ENCODE measurements around the gene RALGAPA2.
A peak's percentile ranks its signal among the peaks of the same experiment; 100 is the strongest.

RALGAPA2 gene

DNA sequence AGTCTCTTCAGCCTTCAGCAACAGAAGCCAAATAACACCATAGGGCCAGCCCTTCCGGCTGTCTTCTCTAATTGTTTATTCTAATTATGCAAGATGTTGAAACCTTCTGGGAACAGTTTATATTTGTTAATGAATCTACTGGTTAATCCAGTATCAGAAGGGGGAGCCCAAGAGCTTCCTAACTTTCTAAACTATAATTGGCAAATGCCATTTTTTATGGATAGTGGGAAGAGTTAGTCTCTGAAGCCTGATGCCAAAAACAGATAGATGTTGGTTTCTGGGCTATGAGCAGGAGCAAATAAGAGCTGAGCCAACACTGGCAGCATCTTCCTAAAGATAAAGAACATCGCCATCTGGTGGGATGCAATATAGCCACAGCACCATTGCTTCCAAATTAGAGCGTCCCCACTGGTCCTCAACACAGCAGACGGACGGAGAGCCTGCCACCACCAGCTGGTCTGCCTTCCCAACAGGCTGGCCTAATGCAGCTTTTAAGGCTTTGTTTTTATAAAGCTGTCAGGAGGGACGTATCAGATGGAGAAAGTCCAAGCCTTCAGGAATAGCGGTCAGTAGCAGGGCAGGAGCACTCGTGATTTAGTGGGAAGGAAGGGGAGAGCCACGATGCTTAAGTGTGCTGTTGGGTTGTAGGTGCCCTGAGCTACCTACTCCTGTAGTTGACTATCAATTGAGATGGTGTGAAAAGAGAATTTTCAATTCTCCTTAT is 118.8 kb downstream of the RALGAPA2 start:
- H3K36me3 ChIP-seq (replicated peaks; ENCODE audit: low read depth, low read length), result no peaks in the 10 kb centered on the region
- H3K4me1 ChIP-seq (ENCODE audit: low read length), result peaks cover 4% of the 10 kb centered on the region
- no peaks in the 10 kb centered on the region for H3K79me2 ChIP-seq (ENCODE audit: low read length)
- no peak overlapping the region for H3K27ac ChIP-seq (ENCODE audit: low read length)
- H2AFZ ChIP-seq (ENCODE audit: low read depth, low read length), result no peak overlapping the region
- H3K9me3 ChIP-seq (ENCODE audit: insufficient read depth, low read length), result no peaks in the 10 kb centered on the region
- H3K9ac ChIP-seq (ENCODE audit: low read length), result no peak overlapping the region
- TF ChIP-seq EZH2phosphoT487 (IDR thresholded peaks at IDR 0.05; ENCODE audit: low read depth), result no peak
- TF ChIP-seq CTCF (IDR thresholded peaks at IDR 0.05; ENCODE audit: low read depth, low read length), result peak; percentile 97
- H3K4me2 ChIP-seq (ENCODE audit: low read length), result peak overlapping the region; percentile 60
- no peaks in the 10 kb centered on the region for H4K20me1 ChIP-seq (ENCODE audit: insufficient read depth, low read length)
- no peaks in the 10 kb centered on the region for H3K27me3 ChIP-seq (ENCODE audit: low read depth, low read length)
- peak overlapping the region; percentile 27; the same call in 1 of the 2 replicates for H3K4me3 ChIP-seq (ENCODE audit: low read length)

GRCh38 chr20:20585146-20585545 is 127.3 kb downstream of the RALGAPA2 start:
- no peaks in the 10 kb centered on the region for H3K4me1 ChIP-seq (ENCODE audit: low read length)

DNA sequence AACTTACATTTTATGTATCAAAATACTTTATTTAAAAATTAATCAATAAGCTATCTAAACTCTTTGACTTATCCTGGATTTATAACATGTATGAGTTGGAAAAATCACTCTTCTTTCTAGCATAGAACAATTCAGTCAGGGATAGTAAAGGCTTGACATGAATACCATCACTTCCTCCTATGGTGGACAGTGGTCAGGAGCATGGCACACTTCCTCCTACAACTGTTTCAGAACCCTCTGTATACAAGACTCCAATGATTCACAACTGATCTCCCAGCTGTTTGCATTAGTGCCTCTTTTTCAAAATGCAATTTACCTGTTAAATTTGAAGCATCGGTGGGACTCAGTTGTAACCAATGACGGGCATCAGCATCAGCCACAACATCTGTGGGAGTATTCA is 129.7 kb downstream of the RALGAPA2 start:
- H3K9ac ChIP-seq (ENCODE audit: low read length), result no peak overlapping the region
- H3K27me3 ChIP-seq (ENCODE audit: low read depth, low read length), result no peaks in the 10 kb centered on the region
- H3K36me3 ChIP-seq (replicated peaks; ENCODE audit: low read depth, low read length), result no peaks in the 10 kb centered on the region
- H3K4me1 ChIP-seq (ENCODE audit: low read length), result no peaks in the 10 kb centered on the region
- no peak overlapping the region for H2AFZ ChIP-seq (ENCODE audit: low read depth, low read length)
- H3K4me3 ChIP-seq (ENCODE audit: low read length), result no peak overlapping the region
- no peaks in the 10 kb centered on the region for H4K20me1 ChIP-seq (ENCODE audit: insufficient read depth, low read length)
- no peak overlapping the region for H3K4me2 ChIP-seq (ENCODE audit: low read length)
- H3K27ac ChIP-seq (ENCODE audit: low read length), result no peak overlapping the region
- H3K79me2 ChIP-seq (ENCODE audit: low read length), result no peaks in the 10 kb centered on the region
- TF ChIP-seq EZH2phosphoT487 (IDR thresholded peaks at IDR 0.05; ENCODE audit: low read depth) (no peak), CTCF (IDR thresholded peaks at IDR 0.05; ENCODE audit: low read depth, low read length) (no peak)
- no peaks in the 10 kb centered on the region for H3K9me3 ChIP-seq (ENCODE audit: insufficient read depth, low read length)

More at GRCh38 chr20:20585146-20585545, 127.3 kb downstream of the RALGAPA2 start:
- no peaks in the 10 kb centered on the region for H4K20me1 ChIP-seq (ENCODE audit: insufficient read depth, low read length)
- TF ChIP-seq EZH2phosphoT487 (IDR thresholded peaks at IDR 0.05; ENCODE audit: low read depth) (no peak), CTCF (IDR thresholded peaks at IDR 0.05; ENCODE audit: low read depth, low read length) (no peak)
- no peaks in the 10 kb centered on the region for H3K79me2 ChIP-seq (ENCODE audit: low read length)
- no peak overlapping the region for H2AFZ ChIP-seq (ENCODE audit: low read depth, low read length)
- no peaks in the 10 kb centered on the region for H3K27me3 ChIP-seq (ENCODE audit: low read depth, low read length)
- no peak overlapping the region for H3K4me3 ChIP-seq (ENCODE audit: low read length)
- H3K9ac ChIP-seq (ENCODE audit: low read length), result no peak overlapping the region
- H3K9me3 ChIP-seq (ENCODE audit: insufficient read depth, low read length), result no peaks in the 10 kb centered on the region
- no peak overlapping the region for H3K4me2 ChIP-seq (ENCODE audit: low read length)
- H3K27ac ChIP-seq (ENCODE audit: low read length), result no peak overlapping the region
- H3K36me3 ChIP-seq (replicated peaks; ENCODE audit: low read depth, low read length), result no peaks in the 10 kb centered on the region

- Histone ChIP-seq H3K36me3 (replicated peaks; ENCODE audit: low read depth, low read length) (no peaks in the 10 kb centered on the region), H3K27ac (ENCODE audit: low read length) (no peak overlapping the region), H3K9ac (ENCODE audit: low read length) (no peak overlapping the region), H2AFZ (ENCODE audit: low read depth, low read length) (no peak overlapping the region), H3K4me2 (ENCODE audit: low read length) (no peak overlapping the region), H3K4me3 (ENCODE audit: low read length) (no peak overlapping the region), H3K27me3 (ENCODE audit: low read depth, low read length) (no peaks in the 10 kb centered on the region), H3K79me2 (ENCODE audit: low read length) (no peaks in the 10 kb centered on the region), H3K4me1 (ENCODE audit: low read length) (no peaks in the 10 kb centered on the region), H3K9me3 (ENCODE audit: insufficient read depth, low read length) (no peaks in the 10 kb centered on the region), H4K20me1 (ENCODE audit: insufficient read depth, low read length) (no peaks in the 10 kb centered on the region)
- TF ChIP-seq CTCF (IDR thresholded peaks at IDR 0.05; ENCODE audit: low read depth, low read length) (no peak), EZH2phosphoT487 (IDR thresholded peaks at IDR 0.05; ENCODE audit: low read depth) (no peak)
Observed at GRCh38 chr20:20580139-20580538, 132.3 kb downstream of the RALGAPA2 start.

Measured in OCI-LY3 (cell line).